GM21423 (cell line): Measurements from ENCODE around the gene NOP10.
A peak's percentile ranks its signal among the peaks of the same experiment; 100 is the strongest.
"Not testable (repeated sequence)": the region's sequence is repeated elsewhere in the genome, so short reads cannot be mapped to it uniquely, and the experiment has no call there.

Experiments used
- ATAC-seq: cut with Tn5 transposase; IDR thresholded peaks from one replicate; pipeline ENCODE4 v1.9.1; 2021; ENCODE audit warnings: mild to moderate bottlenecking, moderate library complexity; ENCODE audit not compliant: unreplicated experiment

NOP10 gene

GRCh38 chr15:34359416-34359815 is 16.5 kb upstream of the NOP10 start:
- ATAC-seq: no peak

- ATAC-seq: no peak
Measured at GRCh38 chr15:34358948-34359347, 16.0 kb upstream of the NOP10 start.

GRCh38 chr15:34358367-34358766 is 15.4 kb upstream of the NOP10 start:
- no peak for ATAC-seq

- ATAC-seq: no peak
Measured at GRCh38 chr15:34357653-34358052, 14.7 kb upstream of the NOP10 start.

GRCh38 chr15:34355241-34355640 is 12.3 kb upstream of the NOP10 start:
- ATAC-seq: no peak

- no peak for ATAC-seq
Measured at GRCh38 chr15:34354286-34354685, 11.3 kb upstream of the NOP10 start.

GRCh38 chr15:34353627-34354026 is 10.7 kb upstream of the NOP10 start:
- ATAC-seq: no peak

GRCh38 chr15:34352996-34353395 is 10.1 kb upstream of the NOP10 start:
- not testable (repeated sequence) for ATAC-seq

GRCh38 chr15:34349769-34350168 is 6.8 kb upstream of the NOP10 start:
- ATAC-seq: no peak

GRCh38 chr15:34348735-34349300 is 5.9 kb upstream of the NOP10 start:
- ATAC-seq: no peak

- ATAC-seq: no peak
Measured at GRCh38 chr15:34347951-34348638, 5.2 kb upstream of the NOP10 start.

- not testable (repeated sequence) for ATAC-seq
Measured at GRCh38 chr15:34342213-34342736, 661 bp downstream of the NOP10 start.

- no peak for ATAC-seq
Measured at GRCh38 chr15:34341381-34342212, 1.3 kb downstream of the NOP10 start.

GRCh38 chr15:34339946-34340345 is 3.0 kb downstream of the NOP10 start:
- ATAC-seq: no peak

- ATAC-seq: no peak
Measured at GRCh38 chr15:34338347-34338746, 4.6 kb downstream of the NOP10 start.

- ATAC-seq: peak; percentile 71
Measured at GRCh38 chr15:34337557-34338306, 5.2 kb downstream of the NOP10 start, which contains the start of gene SLC12A6. TSS of gene SLC12A6 (minus strand) at chr15:34337781. CDS start at chr15:34336680, 1,101 bp downstream.

GRCh38 chr15:34336991-34337556 is 5.9 kb downstream of the NOP10 start:
- peak; percentile 7 for ATAC-seq

GRCh38 chr15:34336231-34336990 is 6.5 kb downstream of the NOP10 start:
- no peak for ATAC-seq

GRCh38 chr15:34335176-34336032 is 7.5 kb downstream of the NOP10 start:
- no peak for ATAC-seq
